Fibroblast of skin of abdomen (primary cell): ENCODE results near the gene PPHLN1. TPM values are rescaled to one million over a fixed set of nuclear protein-coding genes. Genes with fewer than 3 reads are reported as not detected.

ENCODE experiments used
- DNase-seq: peaks from one replicate; pipeline ENCODE4 v3.0.0-alpha.2; 2013
- polyA plus RNA-seq, 2 experiments: library from polyadenylated mRNA; unstranded; fragments of 120-200 nt; gene quantifications; one replicate each; pipeline ENCODE4 v1.2.1, GENCODE V29; 2013; ENCODE audit not compliant: insufficient read length in 2 of 2

PPHLN1 gene, protein sequence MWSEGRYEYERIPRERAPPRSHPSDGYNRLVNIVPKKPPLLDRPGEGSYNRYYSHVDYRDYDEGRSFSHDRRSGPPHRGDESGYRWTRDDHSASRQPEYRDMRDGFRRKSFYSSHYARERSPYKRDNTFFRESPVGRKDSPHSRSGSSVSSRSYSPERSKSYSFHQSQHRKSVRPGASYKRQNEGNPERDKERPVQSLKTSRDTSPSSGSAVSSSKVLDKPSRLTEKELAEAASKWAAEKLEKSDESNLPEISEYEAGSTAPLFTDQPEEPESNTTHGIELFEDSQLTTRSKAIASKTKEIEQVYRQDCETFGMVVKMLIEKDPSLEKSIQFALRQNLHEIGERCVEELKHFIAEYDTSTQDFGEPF
- polyA plus RNA-seq (2013, experiment 1 of 2; ENCODE audit: insufficient read length): 52.5 TPM
- polyA plus RNA-seq (2013, experiment 2 of 2; ENCODE audit: insufficient read length): 50.5 TPM

- DNase-seq: peak; percentile 75
Measured at GRCh38 chr12:42325653-42326474, at the start of gene PPHLN1, which contains the start of gene ZCRB1. TSS of gene PPHLN1 (plus strand) at chr12:42326167. CDS start at chr12:42335903, 9,736 bp downstream. TSS of gene ZCRB1 (minus strand) at chr12:42326094. CDS start at chr12:42324102, 1,992 bp downstream.

DNA sequence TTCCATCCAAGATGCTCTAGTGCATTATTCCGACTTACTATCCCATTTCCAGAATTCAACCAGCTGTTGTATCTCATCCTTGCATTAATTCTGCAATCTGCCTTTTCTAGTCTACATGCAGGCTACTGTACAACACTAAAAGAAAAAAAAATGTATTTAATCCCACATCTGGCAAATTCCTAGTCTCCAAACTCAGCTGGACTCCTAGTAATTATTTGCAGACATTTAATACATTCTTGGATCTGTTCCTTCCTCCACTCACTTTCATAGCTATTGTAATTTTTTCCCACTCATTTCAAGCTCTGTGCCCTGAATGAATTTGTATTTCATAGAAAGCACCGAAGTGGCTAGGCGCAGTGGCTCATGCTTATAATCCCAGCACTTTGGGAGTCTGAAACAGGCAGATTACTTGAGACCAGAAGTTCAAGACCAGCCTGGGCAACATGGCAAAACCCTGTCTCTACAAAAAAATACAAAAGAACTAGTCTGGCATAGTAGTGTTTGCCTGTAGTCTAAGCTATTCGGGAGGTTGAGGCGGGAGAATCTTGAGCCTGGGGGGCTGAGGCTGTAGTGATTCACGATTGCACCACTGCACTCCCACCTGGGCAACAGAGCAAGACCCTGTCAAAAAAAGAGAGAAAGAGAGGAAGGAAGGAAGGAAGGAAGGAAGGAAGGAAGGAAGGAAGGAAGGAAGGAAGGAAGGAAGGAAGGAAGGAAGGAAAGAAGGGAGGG lies 48.4 kb upstream of the PPHLN1 start:
- peak; percentile 6 for DNase-seq

DNA sequence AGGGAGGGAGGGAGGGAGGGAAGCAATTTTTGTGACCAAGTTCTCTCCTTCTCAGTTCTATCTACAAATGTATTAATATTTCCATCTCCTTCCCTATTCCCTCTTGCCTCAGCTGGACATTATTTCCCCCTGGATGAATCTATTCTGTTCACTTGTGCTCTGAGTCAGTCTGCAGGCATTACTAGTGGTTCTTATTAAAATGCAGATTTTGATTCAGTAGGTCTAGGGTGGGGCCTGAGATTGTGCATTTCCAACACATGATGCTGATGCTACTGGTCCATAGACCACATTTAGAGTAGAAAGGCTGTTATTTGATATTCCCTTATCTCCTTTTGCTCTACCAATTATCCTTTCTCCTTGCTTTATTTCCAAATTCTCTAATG lies 47.8 kb upstream of the PPHLN1 start:
- no peak for DNase-seq

- no peak for DNase-seq
Measured at GRCh38 chr12:42281278-42281677, 44.7 kb upstream of the PPHLN1 start.

- no peak for DNase-seq
Measured at GRCh38 chr12:42281844-42282243, 44.1 kb upstream of the PPHLN1 start.

GRCh38 chr12:42282294-42282693 lies 43.7 kb upstream of the PPHLN1 start:
- no peak for DNase-seq

- no peak for DNase-seq
Measured at GRCh38 chr12:42283739-42284138, 42.2 kb upstream of the PPHLN1 start.

DNA sequence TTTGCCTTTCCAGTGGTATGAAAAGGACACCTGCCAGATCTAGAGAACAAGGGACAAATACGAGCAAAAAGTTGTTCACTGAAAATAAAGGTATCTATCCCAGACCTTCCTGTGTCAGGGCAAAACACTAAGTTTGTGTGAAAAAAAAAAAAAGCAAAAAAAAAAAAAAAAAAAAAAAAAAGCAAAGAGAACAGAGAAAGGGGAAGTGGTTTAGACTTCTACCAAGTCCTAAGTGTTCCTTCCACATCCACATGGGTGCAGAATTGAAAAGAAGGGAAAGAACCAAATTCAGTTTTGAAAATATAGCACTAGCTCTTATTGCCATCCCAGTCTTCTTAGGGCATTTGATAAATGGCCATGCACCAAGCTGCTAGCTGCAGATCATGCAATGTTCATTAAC lies 41.8 kb upstream of the PPHLN1 start:
- DNase-seq: no peak

GRCh38 chr12:42284876-42285275 lies 41.1 kb upstream of the PPHLN1 start:
- DNase-seq: peak; percentile 6

GRCh38 chr12:42285431-42285830 lies 40.5 kb upstream of the PPHLN1 start:
- DNase-seq: no peak

GRCh38 chr12:42286741-42287140 lies 39.2 kb upstream of the PPHLN1 start:
- DNase-seq: no peak

- no peak for DNase-seq
Measured at GRCh38 chr12:42288544-42288943, 37.4 kb upstream of the PPHLN1 start.

DNA sequence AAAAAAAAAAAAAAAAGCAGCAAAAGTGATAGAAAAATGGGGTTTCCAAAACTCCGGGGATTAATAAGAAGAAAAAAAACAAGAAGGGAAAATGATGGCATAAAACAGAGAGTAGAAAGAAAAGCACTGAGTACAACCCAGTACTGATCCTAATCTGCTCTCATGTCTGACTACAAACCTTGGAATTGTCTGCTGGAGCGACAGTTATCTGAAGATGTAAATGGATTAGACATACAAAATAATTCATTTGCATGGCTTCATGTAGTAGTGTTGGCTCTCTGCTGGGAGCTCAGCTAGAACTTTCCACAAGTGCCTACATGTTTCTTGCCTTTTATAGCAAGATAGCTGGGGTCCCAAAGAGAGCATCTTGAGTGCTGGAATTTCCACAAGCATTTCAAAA lies 34.3 kb upstream of the PPHLN1 start:
- no peak for DNase-seq

- no peak for DNase-seq
Measured at GRCh38 chr12:42296503-42297109, 29.4 kb upstream of the PPHLN1 start.

DNA sequence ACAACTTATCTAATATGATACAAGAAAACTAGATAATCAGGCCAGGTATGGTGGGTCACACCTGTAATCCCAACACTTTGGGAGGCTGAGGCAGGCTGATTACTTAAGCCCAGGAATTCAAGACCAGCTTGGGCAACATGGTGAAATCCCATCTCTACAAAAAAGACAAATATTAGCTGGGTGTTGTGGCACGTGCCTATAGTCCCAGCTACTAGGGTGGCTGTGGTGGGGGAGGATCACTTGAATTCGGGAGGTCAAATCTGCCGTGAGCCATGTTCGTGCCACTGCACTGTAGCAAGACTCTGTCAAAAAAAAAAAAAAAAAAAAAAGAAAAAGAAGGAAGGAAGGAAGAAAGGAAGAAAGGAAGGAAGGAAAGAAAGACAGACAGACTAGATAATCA lies 27.1 kb upstream of the PPHLN1 start:
- DNase-seq: no peak

GRCh38 chr12:42299392-42300308 lies 26.3 kb upstream of the PPHLN1 start:
- peak; percentile 82 for DNase-seq

- no peak for DNase-seq
Measured at GRCh38 chr12:42306297-42306696, 19.7 kb upstream of the PPHLN1 start.

- DNase-seq: no peak
Measured at GRCh38 chr12:42308390-42308789, 17.6 kb upstream of the PPHLN1 start.

DNA sequence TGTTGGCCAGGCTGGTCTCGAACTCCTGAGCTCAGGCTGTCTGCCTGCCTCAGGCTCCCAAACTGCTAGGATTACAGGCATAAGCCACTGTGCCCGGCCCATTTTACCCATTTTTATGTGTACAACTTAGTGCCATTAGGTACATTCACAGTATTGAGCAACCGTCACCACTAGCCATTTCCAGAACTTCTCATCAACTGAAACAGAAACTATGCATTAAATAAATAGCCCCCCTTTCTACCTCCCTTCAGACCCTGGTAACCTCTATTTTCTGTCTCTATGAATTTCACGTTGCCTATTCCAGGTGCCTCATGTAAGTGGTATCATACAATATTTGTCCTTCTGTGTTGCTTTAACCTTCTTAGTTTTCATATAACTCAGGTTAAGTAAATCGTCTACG lies 16.0 kb upstream of the PPHLN1 start:
- DNase-seq: no peak

- DNase-seq: no peak
Measured at GRCh38 chr12:42315108-42315507, 10.9 kb upstream of the PPHLN1 start.

DNA sequence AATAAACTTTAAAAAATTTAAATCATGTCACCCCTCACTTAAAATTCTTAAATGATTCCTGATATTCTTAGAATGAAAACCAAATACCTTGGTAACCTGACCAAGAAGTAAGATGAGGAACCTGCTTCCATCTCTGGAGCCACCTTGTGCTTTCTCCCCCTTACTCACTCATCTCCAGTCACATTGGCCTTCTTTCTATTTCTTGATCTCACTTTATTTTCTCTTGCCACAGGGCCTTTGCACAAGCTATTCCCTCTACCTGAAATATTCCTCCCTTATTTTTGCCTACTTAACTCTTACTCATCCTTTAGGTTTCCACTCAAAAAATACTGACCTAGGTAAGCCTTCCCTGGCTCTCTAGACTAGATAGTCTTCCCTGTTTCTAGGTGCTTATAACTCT lies 5.2 kb upstream of the PPHLN1 start:
- DNase-seq: no peak
